SU-DHL-6 (cell line): ENCODE data around the gene ORC3.
"Not testable (repeated sequence)": the region's sequence is repeated elsewhere in the genome, so short reads cannot be mapped to it uniquely, and the experiment has no call there.

Experiments used
- H2AFZ ChIP-seq: fragments of 200-600 bp; sonication (generic); 2 replicates; pipeline ENCODE4 v1.6.1; 2014; ENCODE audit warnings: low read depth, mild to moderate bottlenecking, moderate library complexity, mixed read lengths, antibody characterized with exemption, low read length; ENCODE audit not compliant: severe bottlenecking
- H3F3A ChIP-seq: fragments of 200-600 bp; shearing (Covaris generic); 2 replicates; pipeline ENCODE4 v1.6.0; 2016; ENCODE audit warnings: antibody characterized with exemption, mild to moderate bottlenecking; ENCODE audit not compliant: insufficient read depth
- H3K27ac ChIP-seq: fragments of 200-600 bp; sonication (generic); 2 replicates; pipeline ENCODE4 v1.5.1; 2016; ENCODE audit warnings: low read depth, mild to moderate bottlenecking, low read length, moderate library complexity, mixed read lengths
- H3K27me3 ChIP-seq: fragments of 200-600 bp; sonication (generic), shearing (Covaris generic); 2 replicates; pipeline ENCODE4 v1.6.0; 2014; ENCODE audit warnings: mild to moderate bottlenecking, low read length
- H3K36me3 ChIP-seq: fragments of 200-600 bp; sonication (generic); 2 replicates; pipeline ENCODE4 v1.6.1; 2014; ENCODE audit warnings: mild to moderate bottlenecking, low read length, mixed read lengths
- H3K4me2 ChIP-seq: fragments of 300-600, 200-600 bp; shearing (Covaris generic), sonication (generic); 2 replicates; pipeline ENCODE4 v1.6.0; 2014; ENCODE audit warnings: low read length, low read depth, mild to moderate bottlenecking; ENCODE audit not compliant: poor library complexity, severe bottlenecking
- H3K4me3 ChIP-seq: fragments of 200-600 bp; sonication (generic); 2 replicates; pipeline ENCODE4 v1.5.1; 2014; ENCODE audit warnings: antibody characterized with exemption, low read length, mild to moderate bottlenecking, mixed read lengths; ENCODE audit not compliant: insufficient read depth, poor library complexity, severe bottlenecking
- H3K79me2 ChIP-seq: fragments of 200-600 bp; sonication (generic); 2 replicates; pipeline ENCODE4 v1.6.1; 2014; ENCODE audit warnings: mild to moderate bottlenecking, low read length, moderate library complexity; ENCODE audit not compliant: insufficient read depth
- H3K9ac ChIP-seq: fragments of 200-600 bp; sonication (generic); 2 replicates; pipeline ENCODE4 v1.7.0; 2014; ENCODE audit warnings: mild to moderate bottlenecking, low read length
- H3K9me2 ChIP-seq: fragments of 200-600 bp; sonication (generic); replicated peaks from 2 replicates; pipeline ENCODE4 v1.6.1; 2014; ENCODE audit warnings: low read length; ENCODE audit not compliant: insufficient read depth
- H3K9me3 ChIP-seq: fragments of 200-600 bp; sonication (generic); 2 replicates; pipeline ENCODE4 v1.6.1; 2014; ENCODE audit warnings: low read length, mixed read lengths; ENCODE audit not compliant: insufficient read depth
- H4K20me1 ChIP-seq: fragments of 200-600 bp; sonication (generic); 2 replicates; pipeline ENCODE4 v1.6.1; 2014; ENCODE audit warnings: low read depth, mild to moderate bottlenecking, antibody characterized with exemption, low read length, moderate library complexity, mixed read lengths
- CTCF ChIP-seq: fragments of 200-600 bp; sonication (generic); IDR thresholded peaks from one replicate; pipeline ENCODE4 v1.5.1; 2017; ENCODE audit warnings: antibody characterized with exemption, mild to moderate bottlenecking, low read length, moderate library complexity; ENCODE audit not compliant: insufficient read depth, poor library complexity, severe bottlenecking
- EZH2phosphoT487 ChIP-seq: fragments of 200-600 bp; sonication (generic), shearing (Covaris generic); conservative IDR thresholded peaks from 2 replicates; pipeline ENCODE4 v1.6.1; 2018; ENCODE audit warnings: mild to moderate bottlenecking, antibody characterized with exemption, low read length, moderate library complexity, mixed read lengths

The ORC3 gene

GRCh38 chr6:87600576-87600975 lies 10.6 kb downstream of the ORC3 start:
- no peak overlapping the region for H3K27ac ChIP-seq
- H3K4me2 ChIP-seq: no peak overlapping the region
- no peak overlapping the region for H2AFZ ChIP-seq
- no peaks in the 10 kb centered on the region for H4K20me1 ChIP-seq
- no peaks in the 10 kb centered on the region for H3K27me3 ChIP-seq
- no peaks in the 10 kb centered on the region for H3K9me3 ChIP-seq
- H3K36me3 ChIP-seq: peaks cover 17% of the 10 kb centered on the region; the same call in 1 of the 2 replicates
- no peak overlapping the region for H3K9ac ChIP-seq
- H3F3A ChIP-seq: 0 out of 2 replicates have a peak, but pooled peaks cover 3% of the 10 kb centered on the region
- no peak for TF ChIP-seq EZH2phosphoT487
- no peak for TF ChIP-seq CTCF
- no peak overlapping the region for H3K4me3 ChIP-seq
- H3K79me2 ChIP-seq: no peaks in the 10 kb centered on the region
- no peaks in the 10 kb centered on the region for H3K9me2 ChIP-seq

- Histone ChIP-seq H3K9me3 (no peaks in the 10 kb centered on the region), H3K9ac (no peak overlapping the region), H3K36me3 (peaks cover 24% of the 10 kb centered on the region; the same call in 1 of the 2 replicates), H3K79me2 (no peaks in the 10 kb centered on the region), H4K20me1 (no peaks in the 10 kb centered on the region), H3K27ac (no peak overlapping the region), H2AFZ (no peak overlapping the region), H3K9me2 (no peaks in the 10 kb centered on the region), H3K27me3 (no peaks in the 10 kb centered on the region), H3K4me3 (no peak overlapping the region), H3F3A (0 out of 2 replicates have a peak, but pooled peaks cover 6% of the 10 kb centered on the region), H3K4me2 (no peak overlapping the region)
- TF ChIP-seq EZH2phosphoT487 (no peak), CTCF (no peak)
Measured at GRCh38 chr6:87606199-87606598, 16.3 kb downstream of the ORC3 start.

GRCh38 chr6:87608802-87609201 lies 18.9 kb downstream of the ORC3 start:
- H3K36me3 ChIP-seq: peaks cover 29% of the 10 kb centered on the region
- H4K20me1 ChIP-seq: no peaks in the 10 kb centered on the region
- 0 out of 2 replicates have a peak, but pooled peaks cover 6% of the 10 kb centered on the region for H3F3A ChIP-seq
- H3K9me2 ChIP-seq: no peaks in the 10 kb centered on the region
- no peaks in the 10 kb centered on the region for H3K9me3 ChIP-seq
- no peak overlapping the region for H2AFZ ChIP-seq
- H3K27ac ChIP-seq: no peak overlapping the region
- no peaks in the 10 kb centered on the region for H3K79me2 ChIP-seq
- no peak overlapping the region for H3K9ac ChIP-seq
- no peak overlapping the region for H3K4me3 ChIP-seq
- no peak for TF ChIP-seq EZH2phosphoT487
- H3K4me2 ChIP-seq: no peak overlapping the region
- H3K27me3 ChIP-seq: no peaks in the 10 kb centered on the region

GRCh38 chr6:87613018-87613417 lies 23.1 kb downstream of the ORC3 start:
- not testable (repeated sequence) for H3K27me3 ChIP-seq, H3K9ac ChIP-seq, H3K9me3 ChIP-seq, H3K9me2 ChIP-seq, H4K20me1 ChIP-seq, H3K79me2 ChIP-seq, H3K4me2 ChIP-seq, H3K4me3 ChIP-seq, H3F3A ChIP-seq, H2AFZ ChIP-seq, H3K27ac ChIP-seq
- peaks cover 25% of the 10 kb centered on the region for H3K36me3 ChIP-seq
